ENCODE data around the gene TOMM6.

TOMM6 gene

GRCh38 chr6:41741625-41742490, 45.6 kb upstream of the TOMM6 start:
- Histone ChIP-seq H3K27ac (replicated peaks) (no peak overlapping the region), H3K4me3 (replicated peaks; ENCODE audit: insufficient read depth, low read length) (no peak overlapping the region), H3K27me3 (ENCODE audit: insufficient read depth, poor library complexity, severe bottlenecking) (no peaks in the 10 kb centered on the region)
- DNase-seq (ENCODE audit: low read depth in 1 of 2, low spot score in 1 of 2), result no peak
- TF ChIP-seq CTCF (IDR thresholded peaks at IDR 0.05; ENCODE audit: insufficient read depth, low read length) (no peak), REST (IDR thresholded peaks at IDR 0.05; ENCODE audit: insufficient replicate concordance, low read depth) (no peak), GABPA (IDR thresholded peaks at IDR 0.05; ENCODE audit: low read depth) (no peak), POLR2AphosphoS5 (IDR thresholded peaks at IDR 0.05; ENCODE audit: low read depth) (no peak), SPI1 (IDR thresholded peaks at IDR 0.05; ENCODE audit: borderline replicate concordance, low read depth) (no peak)

- TF ChIP-seq REST (IDR thresholded peaks at IDR 0.05; ENCODE audit: insufficient replicate concordance, low read depth) (no peak), GABPA (IDR thresholded peaks at IDR 0.05; ENCODE audit: low read depth) (no peak), SPI1 (IDR thresholded peaks at IDR 0.05; ENCODE audit: borderline replicate concordance, low read depth) (no peak), POLR2AphosphoS5 (IDR thresholded peaks at IDR 0.05; ENCODE audit: low read depth) (no peak), CTCF (IDR thresholded peaks at IDR 0.05; ENCODE audit: insufficient read depth, low read length) (no peak)
- H3K4me3 ChIP-seq (replicated peaks; ENCODE audit: insufficient read depth, low read length), result no peak overlapping the region
- H3K27ac ChIP-seq (replicated peaks), result no peak overlapping the region
- H3K27me3 ChIP-seq (ENCODE audit: insufficient read depth, poor library complexity, severe bottlenecking), result no peaks in the 10 kb centered on the region
- DNase-seq (ENCODE audit: low read depth in 1 of 2, low spot score in 1 of 2), result no peak
Observed at GRCh38 chr6:41743406-41744235, 43.9 kb upstream of the TOMM6 start.

GRCh38 chr6:41744236-41744787, 43.2 kb upstream of the TOMM6 start:
- TF ChIP-seq REST (IDR thresholded peaks at IDR 0.05; ENCODE audit: insufficient replicate concordance, low read depth) (no peak), GABPA (IDR thresholded peaks at IDR 0.05; ENCODE audit: low read depth) (no peak), CTCF (IDR thresholded peaks at IDR 0.05; ENCODE audit: insufficient read depth, low read length) (no peak), POLR2AphosphoS5 (IDR thresholded peaks at IDR 0.05; ENCODE audit: low read depth) (no peak), SPI1 (IDR thresholded peaks at IDR 0.05; ENCODE audit: borderline replicate concordance, low read depth) (no peak)
- DNase-seq (ENCODE audit: low read depth in 1 of 2, low spot score in 1 of 2), result no peak
- H3K27ac ChIP-seq (replicated peaks), result no peak overlapping the region
- H3K27me3 ChIP-seq (ENCODE audit: insufficient read depth, poor library complexity, severe bottlenecking), result no peaks in the 10 kb centered on the region
- H3K4me3 ChIP-seq (replicated peaks; ENCODE audit: insufficient read depth, low read length), result no peak overlapping the region
